Measurements from ENCODE around the gene EML2. TPM values are rescaled to one million over a fixed set of nuclear protein-coding genes. Genes with fewer than 3 reads are reported as not detected.

The EML2 gene
- total and polyA plus RNA-seq, 10 of the 15 experiments (the other 5 are each of a cell fraction or from before 2014, with no cell fraction given), result 1.6 to 64.0 (median 27.5) TPM

DNA sequence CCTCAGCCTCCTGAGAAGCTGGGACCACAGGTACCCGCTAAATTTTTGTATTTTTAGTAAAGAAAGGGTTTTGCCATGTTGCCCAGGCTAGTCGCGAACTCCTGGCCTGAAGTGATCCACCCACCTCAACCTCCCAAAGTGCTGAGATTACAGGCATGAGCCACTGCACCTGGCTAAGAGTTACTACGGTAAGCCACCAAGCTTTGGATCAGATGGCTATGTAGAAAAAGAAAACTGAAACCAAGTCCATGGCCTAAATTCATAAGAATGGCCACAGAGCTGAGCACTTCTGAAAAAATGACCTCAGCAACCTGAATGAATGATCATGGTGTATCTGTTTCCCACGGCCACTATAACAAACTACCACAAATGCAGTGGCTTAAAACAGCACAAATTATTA, 64.0 kb downstream of the EML2 start (continued):
- TF ChIP-seq, protein P1, sequence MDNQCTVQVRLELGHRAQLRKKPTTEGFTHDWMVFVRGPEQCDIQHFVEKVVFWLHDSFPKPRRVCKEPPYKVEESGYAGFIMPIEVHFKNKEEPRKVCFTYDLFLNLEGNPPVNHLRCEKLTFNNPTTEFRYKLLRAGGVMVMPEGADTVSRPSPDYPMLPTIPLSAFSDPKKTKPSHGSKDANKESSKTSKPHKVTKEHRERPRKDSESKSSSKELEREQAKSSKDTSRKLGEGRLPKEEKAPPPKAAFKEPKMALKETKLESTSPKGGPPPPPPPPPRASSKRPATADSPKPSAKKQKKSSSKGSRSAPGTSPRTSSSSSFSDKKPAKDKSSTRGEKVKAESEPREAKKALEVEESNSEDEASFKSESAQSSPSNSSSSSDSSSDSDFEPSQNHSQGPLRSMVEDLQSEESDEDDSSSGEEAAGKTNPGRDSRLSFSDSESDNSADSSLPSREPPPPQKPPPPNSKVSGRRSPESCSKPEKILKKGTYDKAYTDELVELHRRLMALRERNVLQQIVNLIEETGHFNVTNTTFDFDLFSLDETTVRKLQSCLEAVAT (IDR thresholded peaks at IDR 0.05), result peak; percentile 53; the same call in 1 of the 2 replicates
- TF ChIP-seq ATF7 (IDR thresholded peaks at IDR 0.05; ENCODE audit: low read depth) (peak; percentile 61; the same call in 1 of the 2 replicates), BCL11A (IDR thresholded peaks at IDR 0.05; ENCODE audit: low read depth, low read length) (no peak), JUNB (IDR thresholded peaks at IDR 0.05) (peak; percentile 46), POLR2A (IDR thresholded peaks at IDR 0.05; ENCODE audit: low read depth, low read length) (no peak), SUPT20H (IDR thresholded peaks at IDR 0.05; ENCODE audit: borderline replicate concordance, control insufficient read depth, low read depth, low read length) (no peak), SPI1 (IDR thresholded peaks at IDR 0.05; ENCODE audit: borderline replicate concordance, insufficient read depth, low read depth, low read length) (no peak), EZH2 (IDR thresholded peaks at IDR 0.05; ENCODE audit: borderline replicate concordance, control insufficient read depth, low read depth, low read length) (no peak), ETV6 (conservative IDR thresholded peaks at IDR 0.05 in 1 of 2, IDR thresholded peaks at IDR 0.05 in 1 of 2; ENCODE audit: borderline replicate concordance in 1 of 2, low read depth in 1 of 2) (no peak), JUND (IDR thresholded peaks at IDR 0.05; ENCODE audit: low read depth, low read length) (no peak), ZNF24 (IDR thresholded peaks at IDR 0.05) (peak; percentile 81), CHD2 (IDR thresholded peaks at IDR 0.05; ENCODE audit: borderline replicate concordance, low read depth, low read length) (no peak), RFX5 (IDR thresholded peaks at IDR 0.05; ENCODE audit: low read depth, low read length) (no peak), STAT3 (IDR thresholded peaks at IDR 0.05; ENCODE audit: low read depth, low read length) (no peak), FOXK2 (IDR thresholded peaks at IDR 0.05) (no peak), TBL1XR1 (IDR thresholded peaks at IDR 0.05; ENCODE audit: low read depth, low read length) (no peak), CREB1 (IDR thresholded peaks at IDR 0.05; ENCODE audit: low read depth) (no peak), CHD1 (IDR thresholded peaks at IDR 0.05; ENCODE audit: low read depth, low read length) (no peak), EED (IDR thresholded peaks at IDR 0.05; ENCODE audit: low read depth) (peak; percentile 54; the same call in 1 of the 2 replicates), MYB (IDR thresholded peaks at IDR 0.05; ENCODE audit: borderline replicate concordance, low read depth, low read length) (no peak), TARDBP (IDR thresholded peaks at IDR 0.05; ENCODE audit: borderline replicate concordance) (no peak), NBN (IDR thresholded peaks at IDR 0.05) (no peak), TCF3 (IDR thresholded peaks at IDR 0.05; ENCODE audit: borderline replicate concordance, insufficient read depth, low read depth, low read length) (no peak)
- TF ChIP-seq, protein P2, sequence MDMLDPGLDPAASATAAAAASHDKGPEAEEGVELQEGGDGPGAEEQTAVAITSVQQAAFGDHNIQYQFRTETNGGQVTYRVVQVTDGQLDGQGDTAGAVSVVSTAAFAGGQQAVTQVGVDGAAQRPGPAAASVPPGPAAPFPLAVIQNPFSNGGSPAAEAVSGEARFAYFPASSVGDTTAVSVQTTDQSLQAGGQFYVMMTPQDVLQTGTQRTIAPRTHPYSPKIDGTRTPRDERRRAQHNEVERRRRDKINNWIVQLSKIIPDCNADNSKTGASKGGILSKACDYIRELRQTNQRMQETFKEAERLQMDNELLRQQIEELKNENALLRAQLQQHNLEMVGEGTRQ (IDR thresholded peaks at IDR 0.05; ENCODE audit: borderline replicate concordance, low read depth, low read length), result no peak
- TF ChIP-seq, protein P3, sequence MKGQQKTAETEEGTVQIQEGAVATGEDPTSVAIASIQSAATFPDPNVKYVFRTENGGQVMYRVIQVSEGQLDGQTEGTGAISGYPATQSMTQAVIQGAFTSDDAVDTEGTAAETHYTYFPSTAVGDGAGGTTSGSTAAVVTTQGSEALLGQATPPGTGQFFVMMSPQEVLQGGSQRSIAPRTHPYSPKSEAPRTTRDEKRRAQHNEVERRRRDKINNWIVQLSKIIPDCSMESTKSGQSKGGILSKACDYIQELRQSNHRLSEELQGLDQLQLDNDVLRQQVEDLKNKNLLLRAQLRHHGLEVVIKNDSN (IDR thresholded peaks at IDR 0.05; ENCODE audit: borderline replicate concordance, extremely low read length, insufficient read depth, low read depth, low read length), result no peak
- TF ChIP-seq, protein P4, sequence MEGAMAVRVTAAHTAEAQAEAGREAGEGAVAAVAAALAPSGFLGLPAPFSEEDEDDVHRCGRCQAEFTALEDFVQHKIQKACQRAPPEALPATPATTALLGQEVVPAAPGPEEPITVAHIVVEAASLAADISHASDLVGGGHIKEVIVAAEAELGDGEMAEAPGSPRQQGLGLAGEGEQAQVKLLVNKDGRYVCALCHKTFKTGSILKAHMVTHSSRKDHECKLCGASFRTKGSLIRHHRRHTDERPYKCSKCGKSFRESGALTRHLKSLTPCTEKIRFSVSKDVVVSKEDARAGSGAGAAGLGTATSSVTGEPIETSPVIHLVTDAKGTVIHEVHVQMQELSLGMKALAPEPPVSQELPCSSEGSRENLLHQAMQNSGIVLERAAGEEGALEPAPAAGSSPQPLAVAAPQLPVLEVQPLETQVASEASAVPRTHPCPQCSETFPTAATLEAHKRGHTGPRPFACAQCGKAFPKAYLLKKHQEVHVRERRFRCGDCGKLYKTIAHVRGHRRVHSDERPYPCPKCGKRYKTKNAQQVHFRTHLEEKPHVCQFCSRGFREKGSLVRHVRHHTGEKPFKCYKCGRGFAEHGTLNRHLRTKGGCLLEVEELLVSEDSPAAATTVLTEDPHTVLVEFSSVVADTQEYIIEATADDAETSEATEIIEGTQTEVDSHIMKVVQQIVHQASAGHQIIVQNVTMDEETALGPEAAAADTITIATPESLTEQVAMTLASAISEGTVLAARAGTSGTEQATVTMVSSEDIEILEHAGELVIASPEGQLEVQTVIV (IDR thresholded peaks at IDR 0.05; ENCODE audit: borderline replicate concordance, partially characterized antibody), result no peak
- TF ChIP-seq, protein P5, sequence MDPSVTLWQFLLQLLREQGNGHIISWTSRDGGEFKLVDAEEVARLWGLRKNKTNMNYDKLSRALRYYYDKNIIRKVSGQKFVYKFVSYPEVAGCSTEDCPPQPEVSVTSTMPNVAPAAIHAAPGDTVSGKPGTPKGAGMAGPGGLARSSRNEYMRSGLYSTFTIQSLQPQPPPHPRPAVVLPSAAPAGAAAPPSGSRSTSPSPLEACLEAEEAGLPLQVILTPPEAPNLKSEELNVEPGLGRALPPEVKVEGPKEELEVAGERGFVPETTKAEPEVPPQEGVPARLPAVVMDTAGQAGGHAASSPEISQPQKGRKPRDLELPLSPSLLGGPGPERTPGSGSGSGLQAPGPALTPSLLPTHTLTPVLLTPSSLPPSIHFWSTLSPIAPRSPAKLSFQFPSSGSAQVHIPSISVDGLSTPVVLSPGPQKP (IDR thresholded peaks at IDR 0.05; ENCODE audit: low read depth, low read length), result no peak

All from GM12878 (cell line).